K562 (cell line): Measurements from ENCODE around the gene CMPK1. TPM values are rescaled to one million over a fixed set of nuclear protein-coding genes. Genes with fewer than 3 reads are reported as not detected.
A peak's percentile ranks its signal among the peaks of the same experiment; 100 is the strongest.

Source experiments
- ATAC-seq: fragments of 200-7000 bp; cut with Tn5 transposase; 3 replicates; pipeline ENCODE4 v1.9.1; 2020; ENCODE audit warnings: moderate library complexity
- BruUV-seq: library from RNA; stranded (reverse); fragments of 400-500 nt; replicated peaks from 2 replicates; lab custom pipeline; 2021; lab: Mats Ljungman, UMichigan
- CTCF ChIA-PET: fragments of 300-600 bp; formaldehyde crosslinking; extraction: SDS; loops from one replicate; lab custom pipeline; 2021; ENCODE audit warnings: low intra/inter-chr PET ratio; lab: Yijun Ruan, JAX
- POLR2A ChIA-PET: fragments of 300-600, 350-650 bp; sonication (Branson Sonifier 250); formaldehyde crosslinking; extraction: SDS; loops from one replicate; lab custom pipeline; 2021; ENCODE audit warnings: antibody characterized with exemption, inconsistent platforms; lab: Yijun Ruan, JAX
- DNase-seq, 4 experiments: peaks; one replicate each; pipeline versions ENCODE4 v3.0.0 to v3.0.0-alpha.2; 2011 to 2018; ENCODE audit warnings: low spot score in 3 of 4, mixed read lengths in 3 of 4; ENCODE audit errors: extremely low read depth in 1 of 4
- FAIRE-seq: peaks from 2 replicates; lab custom pipeline; 2011; peaks lifted over from hg19 to GRCh38; lab: Jason Lieb, UNC
- H2AFZ ChIP-seq: 2 replicates; pipeline ENCODE4 v1.6.0; 2011; ENCODE audit warnings: low read depth, low read length, control low read depth, inconsistent platforms
- H3K27ac ChIP-seq: fragments of 200-600 bp; 3 replicates; pipeline ENCODE4 v1.8.0; 2011; ENCODE audit warnings: low read depth, mild to moderate bottlenecking, control low read depth, inconsistent platforms, low read length, moderate library complexity, mixed read lengths; ENCODE audit errors: extremely low read depth
- H3K27me3 ChIP-seq, 2 experiments: fragments of 300-600 bp in 1 of 2; 2 replicates in 1 of 2; 3 replicates in 1 of 2; pipeline versions ENCODE4 v1.6.0 to v1.8.0; 2011; ENCODE audit warnings: inconsistent platforms in 2 of 2, low read length in 2 of 2, mild to moderate bottlenecking in 1 of 2, mixed read lengths in 1 of 2, moderate library complexity in 1 of 2; ENCODE audit not compliant: control insufficient read depth in 2 of 2, insufficient read depth in 2 of 2
- H3K36me3 ChIP-seq: fragments of 300-600 bp; 3 replicates; pipeline ENCODE4 v1.8.0; 2011; ENCODE audit warnings: mild to moderate bottlenecking, low read length, inconsistent platforms; ENCODE audit not compliant: control insufficient read depth, insufficient read depth
- H3K4me1 ChIP-seq, 2 experiments: fragments of 200-600 bp in 1 of 2; replicated peaks in 1 of 2; 2 replicates in 1 of 2; 3 replicates in 1 of 2; pipeline versions ENCODE4 v1.5.1 to v1.8.0; 2011; ENCODE audit warnings: inconsistent platforms in 2 of 2, low read length in 2 of 2, mild to moderate bottlenecking in 1 of 2, mixed read lengths in 1 of 2, moderate library complexity in 1 of 2; ENCODE audit not compliant: control insufficient read depth in 2 of 2, insufficient read depth in 2 of 2
- H3K4me2 ChIP-seq: 2 replicates; pipeline ENCODE4 v1.6.1; 2011; ENCODE audit warnings: low read length, control low read depth, inconsistent platforms, mixed read lengths; ENCODE audit not compliant: insufficient read depth
- H3K4me3 ChIP-seq: fragments of 200-600 bp; sonication (generic), shearing (Covaris generic); 2 replicates; pipeline ENCODE4 v1.5.1; 2016; ENCODE audit warnings: control low read depth, inconsistent platforms
- H3K79me2 ChIP-seq: fragments of 200-600 bp; 3 replicates; pipeline ENCODE4 v1.8.0; 2011; ENCODE audit warnings: low read length, inconsistent platforms; ENCODE audit not compliant: control insufficient read depth, insufficient read depth
- H3K9ac ChIP-seq, 2 experiments: 2 replicates each; pipeline versions ENCODE4 v1.6.0 to v1.6.1; 2011; ENCODE audit warnings: low read depth in 2 of 2, low read length in 2 of 2, control low read depth in 1 of 2, inconsistent platforms in 1 of 2, mild to moderate bottlenecking in 1 of 2, mixed read lengths in 1 of 2; ENCODE audit not compliant: insufficient read depth in 1 of 2
- H3K9me1 ChIP-seq: one replicate; pipeline ENCODE4 v1.6.0; 2011; ENCODE audit warnings: inconsistent platforms, mild to moderate bottlenecking, low read length, moderate library complexity; ENCODE audit not compliant: control insufficient read depth, insufficient read depth
- H3K9me3 ChIP-seq: replicated peaks from 2 replicates; pipeline ENCODE4 v1.5.1; 2011; ENCODE audit warnings: low read depth, low read length, inconsistent platforms; ENCODE audit not compliant: control insufficient read depth, insufficient read depth
- H4K20me1 ChIP-seq: replicated peaks from 2 replicates; pipeline ENCODE4 v1.6.1; 2011; ENCODE audit warnings: low read length, inconsistent platforms, mixed read lengths; ENCODE audit not compliant: control insufficient read depth, insufficient read depth
- CBFA2T3 ChIP-seq: fragments of 450-650 bp; IDR thresholded peaks from 2 replicates; pipeline ENCODE4 v1.6.1; 2017
- CC2D1A ChIP-seq: fragments of 450-650 bp; IDR thresholded peaks from 2 replicates; pipeline ENCODE4 v1.6.1; 2017; ENCODE audit warnings: mild to moderate bottlenecking
- PHF21A ChIP-seq: fragments of 450-650 bp; IDR thresholded peaks from 2 replicates; pipeline ENCODE4 v1.6.1; 2017; ENCODE audit warnings: low read depth, borderline replicate concordance
- POLR2AphosphoS2 ChIP-seq: IDR thresholded peaks from 2 replicates; pipeline ENCODE4 v1.6.1; 2012; ENCODE audit warnings: low read length, improper control_type of control experiment
- SRSF1 ChIP-seq: fragments of 200-400 bp; formaldehyde crosslinking; IDR thresholded peaks from 2 replicates; pipeline ENCODE4 v1.6.1; 2017; ENCODE audit warnings: mild to moderate bottlenecking, low read depth, low read length, moderate library complexity
- YY1 ChIP-seq, 3 experiments: IDR thresholded peaks; 2 replicates each; pipeline ENCODE4 v1.6.1; 2011; ENCODE audit warnings: low read length in 2 of 3, mild to moderate bottlenecking in 2 of 3, moderate library complexity in 2 of 3, borderline replicate concordance in 1 of 3, control low read depth in 1 of 3, low read depth in 1 of 3; ENCODE audit not compliant: insufficient read depth in 3 of 3, insufficient replicate concordance in 2 of 3, control insufficient read depth in 1 of 3, insufficient read length in 1 of 3; ENCODE audit errors: extremely low read depth in 1 of 3
- ZKSCAN8 ChIP-seq: fragments of 200-800 bp; sonication (Bioruptor generic); IDR thresholded peaks from 2 replicates; pipeline ENCODE4 v1.6.1; 2016; ENCODE audit warnings: missing genetic modification characterization, missing compliant biosample characterization
- WGBS: fragments of 100-300 bp; shearing (Covaris generic); methylation state at CpG from one replicate; pipeline ENCODE4 v1.1.6; 2016; ENCODE audit warnings: low coverage, mixed read lengths; ENCODE audit not compliant: insufficient coverage; ENCODE audit errors: missing lambda C conversion rate; 5-methylcytosine and 5-hydroxymethylcytosine counted together
- in situ Hi-C: fragments of 300-500 bp; cut with MboI; formaldehyde crosslinking; loops from 4 replicates; pipeline ENCODE4 v1.15.0; 2018; ENCODE audit warnings: inconsistent platforms, mixed read lengths
- intact Hi-C: fragments of 100-400 bp; cut with micrococcal nuclease; formaldehyde crosslinking; loops from 2 replicates; pipeline ENCODE4 v1.14.2; 2022
- polyA plus RNA-seq, 8 experiments: library from polyadenylated mRNA; depleted of rRNA in 4 of 8; stranded (reverse) in 5 of 8; unstranded in 3 of 8; fragments of >200 nt; fragmentation: Nextera tagmentation in 2 of 8; fragmentation: Illumina TruSeq in 1 of 8; extraction: Ambion mirVana in 2 of 8; extraction: Trizol in 1 of 8; gene quantifications; 2 replicates each; pipeline versions ENCODE4 v1.2.1 to v1.2.3, GENCODE V29; 2011 to 2014; ENCODE audit warnings: inconsistent platforms in 1 of 8, missing spikeins in 1 of 8
- total RNA-seq, 7 experiments: library from RNA; depleted of rRNA in 6 of 7; stranded (reverse); fragments of >200 nt in 6 of 7; fragmentation: Illumina TruSeq in 2 of 7; extraction: Trizol in 2 of 7; gene quantifications; 2 replicates each; pipeline versions ENCODE4 v1.2.1 to v1.2.3, GENCODE V29; 2011 to 2021; ENCODE audit warnings: low replicate concordance in 1 of 7
- TF ChIP-seq, protein P1 (sequence below): fragments of 450-650 bp; IDR thresholded peaks from 2 replicates; pipeline ENCODE4 v1.6.1; 2016
- TF ChIP-seq, protein P2 (sequence below), 3 experiments: fragments of 200-800 bp in 1 of 3; sonication (Bioruptor generic) in 1 of 3; sonication (generic) in 1 of 3; formaldehyde crosslinking in 1 of 3; IDR thresholded peaks; 2 replicates each; pipeline versions ENCODE4 v1.6.1 to v1.8.0; 2016 to 2022; ENCODE audit warnings: mild to moderate bottlenecking in 2 of 3, missing compliant biosample characterization in 2 of 3, missing genetic modification characterization in 2 of 3, missing genetic modification reagents in 1 of 3

The CMPK1 gene
- total and polyA plus RNA-seq, 9 of the 15 experiments (the other 6 are each of a cell fraction or from before 2014, with no cell fraction given), result 54.5 to 197 (median 116) TPM

DNA sequence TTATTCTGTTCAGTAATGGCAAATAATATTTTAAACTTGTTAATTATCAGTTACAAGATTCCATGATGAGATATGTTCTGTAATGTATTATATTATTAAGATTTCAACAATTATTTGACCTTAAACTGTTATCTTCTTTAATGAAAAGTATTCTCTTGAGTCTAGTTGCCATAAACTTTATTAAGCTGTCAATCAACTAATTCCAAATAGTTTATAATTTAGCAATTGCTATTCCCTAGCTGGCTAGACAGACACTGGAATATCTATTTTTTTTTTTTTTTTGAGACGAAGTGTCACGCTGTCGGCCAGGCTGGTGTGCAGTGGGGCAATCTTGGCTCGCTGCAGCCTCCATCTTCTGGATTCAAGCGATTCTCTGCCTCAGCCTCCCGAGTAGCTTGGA is 3.8 kb downstream of the CMPK1 start:
- DNase-seq (no peak), FAIRE-seq (no peak), ATAC-seq (no peak)
- no peak overlapping the region for H3K9ac ChIP-seq
- H3K27me3 ChIP-seq, result no peaks in the 10 kb centered on the region
- no TSS peak for BruUV-seq
- intact Hi-C loops (loop anchor here (5.0 kb wide), 1 partner anchor 35 kb away; no protein-coding TSS in a partner anchor), in situ Hi-C loops (no loop called here)
- no peak overlapping the region for H3K4me3 ChIP-seq
- 77% methylated on average over 6 of the region's 6 CpGs for WGBS
- peaks cover 30% of the 10 kb centered on the region for H3K36me3 ChIP-seq
- no peak overlapping the region for H2AFZ ChIP-seq
- H3K4me2 ChIP-seq, result no peak overlapping the region
- peaks cover 16 to 20% of the 10 kb centered on the region in 2 experiments; a peak in 4 of 5 replicates for H3K4me1 ChIP-seq
- CTCF ChIA-PET, result no interaction called here
- POLR2A ChIA-PET, result interaction anchor here (0.8 to 18.0 kb wide), 6 partner anchors 11 to 120 kb away, joined by 3 to 318 read pairs (median 6); partner anchors contain the start of gene STIL
- TF ChIP-seq, protein P1, sequence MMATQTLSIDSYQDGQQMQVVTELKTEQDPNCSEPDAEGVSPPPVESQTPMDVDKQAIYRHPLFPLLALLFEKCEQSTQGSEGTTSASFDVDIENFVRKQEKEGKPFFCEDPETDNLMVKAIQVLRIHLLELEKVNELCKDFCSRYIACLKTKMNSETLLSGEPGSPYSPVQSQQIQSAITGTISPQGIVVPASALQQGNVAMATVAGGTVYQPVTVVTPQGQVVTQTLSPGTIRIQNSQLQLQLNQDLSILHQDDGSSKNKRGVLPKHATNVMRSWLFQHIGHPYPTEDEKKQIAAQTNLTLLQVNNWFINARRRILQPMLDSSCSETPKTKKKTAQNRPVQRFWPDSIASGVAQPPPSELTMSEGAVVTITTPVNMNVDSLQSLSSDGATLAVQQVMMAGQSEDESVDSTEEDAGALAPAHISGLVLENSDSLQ, result peak; percentile 49
- TF ChIP-seq ZKSCAN8 (CRISPR knock-in tag) (no peak), YY1 (IDR thresholded peaks at IDR 0.05; ENCODE audit: borderline replicate concordance in 1 of 3, control insufficient read depth in 1 of 3, extremely low read depth in 1 of 3, insufficient read depth in 3 of 3, insufficient read length in 1 of 3, insufficient replicate concordance in 2 of 3, low read depth in 1 of 3, low read length in 2 of 3) (no peak), POLR2AphosphoS2 (no peak), CBFA2T3 (no peak), CC2D1A (no peak), PHF21A (no peak), SRSF1 (no peak)
- TF ChIP-seq, protein P2, sequence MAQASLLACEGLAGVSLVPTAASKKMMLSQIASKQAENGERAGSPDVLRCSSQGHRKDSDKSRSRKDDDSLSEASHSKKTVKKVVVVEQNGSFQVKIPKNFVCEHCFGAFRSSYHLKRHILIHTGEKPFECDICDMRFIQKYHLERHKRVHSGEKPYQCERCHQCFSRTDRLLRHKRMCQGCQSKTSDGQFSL (CRISPR knock-in tag; IDR thresholded peaks at IDR 0.05), result no peak
- TF ChIP-seq, protein P2 (tag; IDR thresholded peaks at IDR 0.05), result no peak
- H4K20me1 ChIP-seq, result 0 out of 2 replicates have a peak, but pooled peaks cover 3% of the 10 kb centered on the region
- no peaks in the 10 kb centered on the region for H3K9me1 ChIP-seq
- no peaks in the 10 kb centered on the region for H3K9me3 ChIP-seq
- H3K27ac ChIP-seq, result no peak overlapping the region
- peaks cover 93% of the 10 kb centered on the region for H3K79me2 ChIP-seq
